H1 (cell line): Measurements from ENCODE around the gene RPS3. TPM values are rescaled to one million over a fixed set of nuclear protein-coding genes. Genes with fewer than 3 reads are reported as not detected.
A peak's percentile ranks its signal among the peaks of the same experiment; 100 is the strongest.

Source experiments
- CTCF ChIA-PET: fragments of 300-600 bp; sonication (Branson Sonifier 250); formaldehyde crosslinking; loops from one replicate; lab custom pipeline; 2021; ENCODE audit not compliant: partially characterized antibody; lab: Charles Lee
- POLR2A ChIA-PET: fragments of 300-600 bp; sonication (Branson Sonifier 250); formaldehyde crosslinking; loops from one replicate; lab custom pipeline; 2021; ENCODE audit warnings: inconsistent platforms; ENCODE audit not compliant: partially characterized antibody; lab: Charles Lee
- DNase-seq, 2 experiments: peaks; one replicate each; pipeline versions ENCODE4 v3.0.0 to v3.0.0-alpha.2; 2010 to 2022; ENCODE audit warnings: low spot score in 2 of 2, low read depth in 1 of 2, mixed read lengths in 1 of 2
- FAIRE-seq: peaks from 2 replicates; lab custom pipeline; 2011; peaks lifted over from hg19 to GRCh38; lab: Jason Lieb, UNC
- H2AFZ ChIP-seq: 2 replicates; pipeline ENCODE4 v1.8.1; 2012; ENCODE audit warnings: low read length, inconsistent platforms
- H2AK5ac ChIP-seq: 2 replicates; pipeline ENCODE4 v1.6.1; 2013; ENCODE audit warnings: low read depth, low read length
- H2BK120ac ChIP-seq: replicated peaks from 2 replicates; pipeline ENCODE3; 2013; ENCODE audit warnings: low read depth, low read length, inconsistent platforms
- H2BK12ac ChIP-seq: 2 replicates; pipeline ENCODE4 v1.6.1; 2013; ENCODE audit warnings: low read depth, low read length
- H2BK15ac ChIP-seq: 2 replicates; pipeline ENCODE4 v1.6.1; 2013; ENCODE audit warnings: low read length
- H2BK20ac ChIP-seq: 2 replicates; pipeline ENCODE4 v1.6.1; 2013; ENCODE audit warnings: low read length
- H2BK5ac ChIP-seq: 2 replicates; pipeline ENCODE4 v1.6.1; 2013; ENCODE audit warnings: low read depth, low read length
- H3K14ac ChIP-seq: 2 replicates; pipeline ENCODE4 v1.6.1; 2013; ENCODE audit warnings: inconsistent platforms; ENCODE audit not compliant: insufficient read length
- H3K18ac ChIP-seq: 2 replicates; pipeline ENCODE4 v1.6.1; 2013; ENCODE audit warnings: low read length; ENCODE audit errors: extremely low read depth
- H3K23ac ChIP-seq: 2 replicates; pipeline ENCODE4 v1.6.1; 2013; ENCODE audit warnings: inconsistent platforms; ENCODE audit not compliant: insufficient read length
- H3K23me2 ChIP-seq: 2 replicates; pipeline ENCODE4 v1.6.1; 2013; ENCODE audit warnings: low read depth, low read length
- H3K27ac ChIP-seq: 2 replicates; pipeline ENCODE4 v1.6.1; 2011; ENCODE audit warnings: low read depth, low read length, inconsistent platforms
- H3K27me3 ChIP-seq, 4 experiments: replicated peaks in 1 of 4; 1 replicate in 1 of 4; 2 replicates in 3 of 4; pipeline versions ENCODE4 v1.6.1 to v1.8.1; 2011 to 2013; ENCODE audit warnings: low read length in 3 of 4, mild to moderate bottlenecking in 3 of 4, inconsistent platforms in 2 of 4, mixed read lengths in 2 of 4, moderate library complexity in 1 of 4; ENCODE audit not compliant: control insufficient read depth in 3 of 4, insufficient read depth in 3 of 4; ENCODE audit errors: extremely low read depth in 1 of 4
- H3K36me3 ChIP-seq, 4 experiments: 2 replicates each; pipeline versions ENCODE4 v1.6.1 to v1.8.1; 2011 to 2013; ENCODE audit warnings: mild to moderate bottlenecking in 4 of 4, low read length in 3 of 4, moderate library complexity in 2 of 4, control low read depth in 1 of 4, inconsistent platforms in 1 of 4; ENCODE audit not compliant: insufficient read depth in 4 of 4, control insufficient read depth in 2 of 4
- H3K4ac ChIP-seq: replicated peaks from 2 replicates; pipeline ENCODE3; 2013; ENCODE audit warnings: low read length, low read depth, mixed read lengths, inconsistent platforms; ENCODE audit not compliant: insufficient read length
- H3K4me1 ChIP-seq, 4 experiments: replicated peaks in 1 of 4; 1 replicate in 1 of 4; 2 replicates in 3 of 4; pipeline versions ENCODE4 v1.6.1 to v1.8.1; 2011 to 2013; ENCODE audit warnings: low read length in 3 of 4, inconsistent platforms in 2 of 4, mixed read lengths in 1 of 4; ENCODE audit not compliant: insufficient read depth in 4 of 4, control insufficient read depth in 3 of 4
- H3K4me2 ChIP-seq, 2 experiments: 2 replicates each; pipeline versions ENCODE4 v1.6.1 to v1.8.1; 2011 to 2013; ENCODE audit warnings: low read depth in 2 of 2, low read length in 2 of 2, control low read depth in 1 of 2, inconsistent platforms in 1 of 2, mild to moderate bottlenecking in 1 of 2; ENCODE audit not compliant: insufficient read depth in 1 of 2
- H3K4me3 ChIP-seq, 4 experiments: fragments of 200-600, 300-600 bp in 1 of 4; sonication (generic), shearing (Covaris generic), sonication (Bioruptor Twin) in 1 of 4; 2 replicates each; pipeline versions ENCODE4 v1.5.1 to v1.8.1; 2011 to 2016; ENCODE audit warnings: low read length in 4 of 4, low read depth in 3 of 4, control low read depth in 2 of 4, inconsistent platforms in 2 of 4, mild to moderate bottlenecking in 2 of 4, mixed read lengths in 1 of 4, moderate library complexity in 1 of 4; ENCODE audit not compliant: insufficient read depth in 2 of 4; ENCODE audit errors: extremely low read depth in 1 of 4
- H3K56ac ChIP-seq: replicated peaks from 2 replicates; pipeline ENCODE3; 2013; ENCODE audit warnings: low read depth, mild to moderate bottlenecking, mixed read lengths, low read length, inconsistent platforms; ENCODE audit not compliant: insufficient read length
- H3K79me1 ChIP-seq: 2 replicates; pipeline ENCODE4 v1.6.1; 2013; ENCODE audit warnings: low read depth, low read length, control low read depth
- H3K79me2 ChIP-seq, 2 experiments: 2 replicates each; pipeline versions ENCODE4 v1.6.1 to v1.8.1; 2012 to 2013; ENCODE audit warnings: low read length in 2 of 2, mild to moderate bottlenecking in 2 of 2, inconsistent platforms in 1 of 2; ENCODE audit not compliant: insufficient read depth in 2 of 2, control insufficient read depth in 1 of 2
- H3K9ac ChIP-seq, 4 experiments: replicated peaks in 1 of 4; 1 replicate in 1 of 4; 2 replicates in 3 of 4; pipeline versions ENCODE4 v1.6.1 to v1.8.1; 2011 to 2013; ENCODE audit warnings: low read depth in 3 of 4, low read length in 3 of 4, control low read depth in 2 of 4, mild to moderate bottlenecking in 2 of 4, moderate library complexity in 2 of 4, inconsistent platforms in 1 of 4; ENCODE audit errors: extremely low read depth in 1 of 4
- H3K9me3 ChIP-seq, 2 experiments: 2 replicates each; pipeline versions ENCODE4 v1.6.1 to v1.8.1; 2012 to 2013; ENCODE audit warnings: mild to moderate bottlenecking in 2 of 2, moderate library complexity in 2 of 2, control low read depth in 1 of 2, inconsistent platforms in 1 of 2, low read depth in 1 of 2, low read length in 1 of 2, mixed read lengths in 1 of 2; ENCODE audit not compliant: insufficient read depth in 2 of 2
- H4K20me1 ChIP-seq, 2 experiments: replicated peaks in 1 of 2; 2 replicates each; pipeline versions ENCODE3 to v1.8.1; 2011 to 2013; ENCODE audit warnings: inconsistent platforms in 2 of 2, low read length in 2 of 2, mild to moderate bottlenecking in 1 of 2; ENCODE audit not compliant: insufficient read depth in 2 of 2, control insufficient read depth in 1 of 2
- H4K5ac ChIP-seq: 2 replicates; pipeline ENCODE4 v1.6.1; 2013; ENCODE audit warnings: low read length, low read depth, mixed read lengths, inconsistent platforms; ENCODE audit not compliant: insufficient read length
- H4K8ac ChIP-seq: 2 replicates; pipeline ENCODE4 v1.8.0; 2013; ENCODE audit warnings: mild to moderate bottlenecking, moderate library complexity, low read length, inconsistent platforms; ENCODE audit not compliant: insufficient read depth; ENCODE audit errors: extremely low read depth
- H4K91ac ChIP-seq: replicated peaks from 2 replicates; pipeline ENCODE3; 2013; ENCODE audit warnings: low read length, mixed read lengths, inconsistent platforms; ENCODE audit not compliant: insufficient read length
- BCL11A ChIP-seq, 2 experiments: IDR thresholded peaks; one replicate each; pipeline ENCODE4 v1.6.1; 2011; ENCODE audit warnings: low read depth in 2 of 2, low read length in 2 of 2, mild to moderate bottlenecking in 2 of 2
- BRCA1 ChIP-seq: IDR thresholded peaks from 2 replicates; pipeline ENCODE4 v1.6.1; 2012; ENCODE audit warnings: low read depth, low read length, improper control_type of control experiment
- CTBP2 ChIP-seq: IDR thresholded peaks from 2 replicates; pipeline ENCODE4 v1.7.0; 2011; ENCODE audit warnings: borderline replicate concordance, mild to moderate bottlenecking, moderate library complexity, mixed read lengths, low read length; ENCODE audit not compliant: insufficient read depth, insufficient read length
- KDM4A ChIP-seq: IDR thresholded peaks from one replicate; pipeline ENCODE4 v1.7.1; 2012; ENCODE audit warnings: low read depth, mild to moderate bottlenecking, moderate library complexity, low read length, inconsistent platforms; ENCODE audit not compliant: severe bottlenecking
- MAFK ChIP-seq: IDR thresholded peaks from 2 replicates; pipeline ENCODE4 v1.6.1; 2012; ENCODE audit warnings: low read depth, mild to moderate bottlenecking, improper control_type of control experiment, low read length
- POLR2A ChIP-seq, 2 experiments: IDR thresholded peaks; 1 replicate in 1 of 2; 2 replicates in 1 of 2; pipeline ENCODE4 v1.6.1; 2011; ENCODE audit warnings: low read depth in 2 of 2, low read length in 2 of 2, mild to moderate bottlenecking in 2 of 2; ENCODE audit errors: control extremely low read depth in 1 of 2
- POLR2AphosphoS5 ChIP-seq: IDR thresholded peaks from 2 replicates; pipeline ENCODE4 v1.6.1; 2011; ENCODE audit warnings: low read depth, low read length
- RNF2 ChIP-seq: fragments of 200-900, 300-1000 bp; sonication (generic); IDR thresholded peaks from 2 replicates; pipeline ENCODE4 v1.7.1; 2016; ENCODE audit warnings: borderline replicate concordance, low read depth, mild to moderate bottlenecking, antibody characterized with exemption, low read length; ENCODE audit not compliant: poor library complexity, severe bottlenecking; ENCODE audit errors: missing control alignments
- SIRT6 ChIP-seq: IDR thresholded peaks from one replicate; pipeline ENCODE4 v1.7.1; 2012; ENCODE audit warnings: low read length, inconsistent platforms
- TAF1 ChIP-seq: IDR thresholded peaks from 2 replicates; pipeline ENCODE4 v1.6.1; 2011; ENCODE audit warnings: mild to moderate bottlenecking, low read depth, low read length
- WGBS, 2 experiments: shearing (Covaris generic) in 1 of 2; methylation state at CpG; one replicate each; pipeline versions ENCODE4 v1.1.6 to v1.1.7; 2013 to 2015; ENCODE audit warnings: low lambda C conversion rate in 2 of 2, mixed read lengths in 2 of 2, inconsistent platforms in 1 of 2, low coverage in 1 of 2, missing lambda C conversion rate in 1 of 2; ENCODE audit not compliant: insufficient replicate concordance in 2 of 2, insufficient coverage in 1 of 2, insufficient read length in 1 of 2; ENCODE audit errors: extremely low coverage in 1 of 2, missing lambda C conversion rate in 1 of 2; 5-methylcytosine and 5-hydroxymethylcytosine counted together
- polyA plus RNA-seq, 7 experiments: library from polyadenylated mRNA; depleted of rRNA in 3 of 7; stranded (reverse) in 5 of 7; unstranded in 2 of 7; fragments of >200 nt in 5 of 7; fragments of 200-250 nt in 2 of 7; gene quantifications; 1 replicate in 5 of 7; 2 replicates in 1 of 7; 4 replicates in 1 of 7; pipeline versions ENCODE4 v1.2.1 to v1.2.3, GENCODE V29; 2011 to 2013; ENCODE audit warnings: missing spikeins in 2 of 7, mixed read lengths in 2 of 7
- total RNA-seq: library from RNA; stranded (reverse); fragmentation: NEBNext Ultra II Directional; extraction: Animal tissue kit (Norgen Biotek cat#: 25700); gene quantifications from 2 replicates; pipeline ENCODE4 v1.2.1, GENCODE V29; 2021

Gene RPS3
- total and polyA plus RNA-seq, 2 of the 8 experiments (the other 6 are each of a cell fraction or from before 2014, with no cell fraction given): 3,813 to 4,194 TPM

DNA sequence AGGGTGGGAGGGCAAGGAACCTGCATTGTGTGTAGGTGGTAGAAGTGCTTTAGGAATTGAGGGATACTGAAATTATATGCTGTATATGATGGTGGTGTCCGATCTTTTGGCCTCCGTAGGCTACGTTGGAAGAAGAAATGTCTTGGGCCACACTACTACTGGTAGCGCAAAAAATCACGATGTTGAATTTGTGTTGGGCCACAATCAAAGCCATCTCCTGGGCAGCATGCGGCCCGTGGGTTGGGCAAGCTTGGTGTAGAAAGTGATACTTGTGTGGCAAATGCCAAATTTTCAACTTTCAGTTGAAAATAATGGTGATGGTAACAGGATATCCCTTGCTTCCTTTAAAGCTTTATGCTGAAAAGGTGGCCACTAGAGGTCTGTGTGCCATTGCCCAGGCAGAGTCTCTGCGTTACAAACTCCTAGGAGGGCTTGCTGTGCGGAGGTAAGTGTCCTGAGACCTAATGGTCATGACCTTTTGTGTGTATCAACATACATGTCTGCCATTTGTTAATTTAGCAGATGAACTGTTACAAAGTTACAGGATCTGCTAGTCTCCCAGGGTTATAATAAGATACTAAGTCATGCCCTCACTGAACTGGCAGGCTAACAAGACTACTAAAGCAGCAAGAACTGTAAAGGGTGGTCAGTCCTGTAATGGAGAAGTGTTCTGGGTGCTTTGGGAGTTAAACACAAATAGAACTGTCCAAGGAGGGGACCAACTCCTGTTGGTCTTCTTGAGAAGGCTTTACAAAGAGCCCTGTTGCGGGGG is 2.9 kb downstream of the RPS3 start:
- H3K79me2 ChIP-seq: peaks cover 29 to 71% of the 10 kb centered on the region in 2 experiments
- peak overlapping the region; percentile 0; the same call in 1 of the 2 replicates for H3K27ac ChIP-seq
- no peak overlapping the region for H2BK5ac ChIP-seq
- H3K56ac ChIP-seq: no peak overlapping the region
- no peak for TF ChIP-seq CTBP2
- no peak for TF ChIP-seq MAFK
- no peak for TF ChIP-seq SIRT6
- no peak for TF ChIP-seq BCL11A (IDR thresholded peaks at IDR 0.05; ENCODE audit: low read depth in 2 of 2, low read length in 2 of 2)
- TF ChIP-seq BRCA1: no peak
- TF ChIP-seq POLR2A (IDR thresholded peaks at IDR 0.05; ENCODE audit: control extremely low read depth in 1 of 2, low read depth in 2 of 2, low read length in 2 of 2): peak; percentile 31 to 50
- peak; percentile 69 for TF ChIP-seq POLR2AphosphoS5
- TF ChIP-seq TAF1: no peak
- no peak for TF ChIP-seq RNF2
- no peak for TF ChIP-seq KDM4A
- H3K4me3 ChIP-seq: peak overlapping the region; percentile 8 to 100 (median 52); a peak in 6 of 8 replicates
- no peak overlapping the region for H4K5ac ChIP-seq
- H3K9me3 ChIP-seq: no peaks in the 10 kb centered on the region
- H4K8ac ChIP-seq: peak overlapping the region; percentile 23
- ChIA-PET POLR2A (interaction anchor here (0.7 to 16.7 kb wide), 13 partner anchors 13 to 388 kb away, joined by 3 to 570 read pairs (median 5); partner anchors contain the start of gene KLHL35), CTCF (interaction anchor here (1.0 to 2.1 kb wide), 5 partner anchors 12 to 74 kb away, joined by 3 to 9 read pairs (median 5); no protein-coding TSS in a partner anchor)
- H3K4me2 ChIP-seq: peak overlapping the region; percentile 82 to 93
- H2BK12ac ChIP-seq: no peak overlapping the region
- peaks cover 8% of the 10 kb centered on the region; the same call in 1 of the 2 replicates for H3K79me1 ChIP-seq
- peak overlapping the region in 1 of 4 experiments; percentile 61; a peak in 1 of 7 replicates for H3K9ac ChIP-seq
- FAIRE-seq (no peak), DNase-seq (no peak)
- H3K14ac ChIP-seq: no peak overlapping the region
- peaks cover 0 to 9% (median 4%) of the 10 kb centered on the region in 4 experiments; a peak in 6 of 7 replicates for H3K4me1 ChIP-seq
- peaks cover 49 to 71% (median 64%) of the 10 kb centered on the region in 4 experiments for H3K36me3 ChIP-seq
- no peak overlapping the region for H2BK20ac ChIP-seq
- WGBS, 2 experiments: 89% methylated on average over 10 of the region's 10 CpGs; no CpG with 5 or more reads in 1 of the 2 experiments
- H3K23me2 ChIP-seq: peaks cover 7% of the 10 kb centered on the region
- H3K4ac ChIP-seq: no peak overlapping the region
- H2BK120ac ChIP-seq: no peak overlapping the region
- H3K23ac ChIP-seq: no peak overlapping the region
- no peak overlapping the region for H2AFZ ChIP-seq
- H2BK15ac ChIP-seq: no peak overlapping the region
- H3K27me3 ChIP-seq: no peaks in the 10 kb centered on the region
- no peak overlapping the region for H4K91ac ChIP-seq
- H2AK5ac ChIP-seq: no peak overlapping the region
- H4K20me1 ChIP-seq: peaks cover 32 to 43% of the 10 kb centered on the region in 2 experiments
- no peak overlapping the region for H3K18ac ChIP-seq
